HEK293T (cell line): Measurements from ENCODE around the gene IGFL2.

Experiments used
- CTCF ChIA-PET: fragments of 350-600 bp; formaldehyde crosslinking; extraction: SDS; loops from one replicate; lab custom pipeline; 2021; ENCODE audit warnings: antibody characterized with exemption, inconsistent platforms; lab: Yijun Ruan, JAX
- POLR2A ChIA-PET: fragments of 350-600 bp; formaldehyde crosslinking; extraction: SDS; loops from one replicate; lab custom pipeline; 2020; ENCODE audit warnings: antibody characterized with exemption, inconsistent platforms; lab: Yijun Ruan, JAX
- DNase-seq: peaks from one replicate; pipeline ENCODE4 v3.0.0; 2012; ENCODE audit warnings: mixed read lengths; ENCODE audit errors: extremely low spot score
- ARNT ChIP-seq: fragments of 450-650 bp; IDR thresholded peaks from 2 replicates; pipeline ENCODE4 v1.6.1; 2017; ENCODE audit warnings: mild to moderate bottlenecking
- BHLHE40 ChIP-seq: fragments of 450-650 bp; IDR thresholded peaks from 2 replicates; pipeline ENCODE4 v1.6.1; 2016; ENCODE audit warnings: mild to moderate bottlenecking, moderate library complexity, borderline replicate concordance
- CTBP1 ChIP-seq: fragments of 450-650 bp; IDR thresholded peaks from 2 replicates; pipeline ENCODE4 v1.6.1; 2016; ENCODE audit warnings: borderline replicate concordance
- ELF4 ChIP-seq: fragments of 450-650 bp; IDR thresholded peaks from 2 replicates; pipeline ENCODE4 v1.6.1; 2017; ENCODE audit warnings: antibody characterized with exemption
- FOXA1 ChIP-seq: fragments of 450-650 bp; IDR thresholded peaks from 2 replicates; pipeline ENCODE4 v1.6.1; 2016; ENCODE audit warnings: mild to moderate bottlenecking
- FOXK2 ChIP-seq: fragments of 450-650 bp; IDR thresholded peaks from 2 replicates; pipeline ENCODE4 v1.6.1; 2016; ENCODE audit warnings: mild to moderate bottlenecking
- FOXM1 ChIP-seq: fragments of 450-650 bp; IDR thresholded peaks from 2 replicates; pipeline ENCODE4 v1.6.1; 2017; ENCODE audit warnings: mild to moderate bottlenecking, borderline replicate concordance
- HDGF ChIP-seq: fragments of 450-650 bp; IDR thresholded peaks from 2 replicates; pipeline ENCODE4 v1.6.1; 2017; ENCODE audit warnings: antibody characterized with exemption, borderline replicate concordance
- L3MBTL2 ChIP-seq: fragments of 450-650 bp; conservative IDR thresholded peaks from 2 replicates; pipeline ENCODE4 v1.6.1; 2016; ENCODE audit warnings: mild to moderate bottlenecking
- LEF1 ChIP-seq: fragments of 450-650 bp; IDR thresholded peaks from 2 replicates; pipeline ENCODE4 v1.6.1; 2017; ENCODE audit warnings: mild to moderate bottlenecking, borderline replicate concordance
- NFRKB ChIP-seq: fragments of 450-650 bp; IDR thresholded peaks from 2 replicates; pipeline ENCODE4 v1.6.1; 2016; ENCODE audit warnings: mild to moderate bottlenecking, moderate library complexity
- SP1 ChIP-seq: fragments of 450-650 bp; IDR thresholded peaks from 2 replicates; pipeline ENCODE4 v1.6.1; 2017
- SUZ12 ChIP-seq: fragments of 450-650 bp; IDR thresholded peaks from 2 replicates; pipeline ENCODE4 v1.6.1; 2016; ENCODE audit warnings: mild to moderate bottlenecking
- TARDBP ChIP-seq: fragments of 450-650 bp; IDR thresholded peaks from 2 replicates; pipeline ENCODE4 v1.6.1; 2016
- ZNF384 ChIP-seq: fragments of 450-650 bp; IDR thresholded peaks from 2 replicates; pipeline ENCODE4 v1.6.1; 2016
- TF ChIP-seq, protein P1 (sequence below): fragments of 450-650 bp; IDR thresholded peaks from 2 replicates; pipeline ENCODE4 v1.6.1; 2016

IGFL2 gene

DNA sequence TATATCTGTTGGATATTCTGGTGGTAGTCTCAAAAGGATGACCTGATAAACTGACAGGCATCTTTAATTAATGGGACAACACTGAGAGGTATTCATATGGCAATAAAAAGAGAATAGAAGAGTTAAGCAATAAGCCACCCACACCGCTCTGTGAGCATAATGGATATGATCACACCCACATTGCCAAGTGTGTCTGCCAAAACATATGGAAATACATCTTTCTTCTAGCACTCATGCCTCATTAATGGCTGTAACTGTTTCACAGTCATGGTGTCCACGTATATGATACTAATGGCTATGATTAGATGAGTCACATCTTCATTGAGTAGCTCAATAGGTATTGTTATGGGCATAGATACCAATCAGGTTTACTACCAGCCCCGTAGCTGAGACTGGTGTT, 36.7 kb upstream of the IGFL2 start:
- ChIA-PET POLR2A (no interaction called here), CTCF (no interaction called here)
- no peak for DNase-seq
- TF ChIP-seq FOXA1 = no peak
- no peak for TF ChIP-seq LEF1
- TF ChIP-seq FOXM1 = no peak
- TF ChIP-seq ARNT = no peak
- TF ChIP-seq, protein P1, sequence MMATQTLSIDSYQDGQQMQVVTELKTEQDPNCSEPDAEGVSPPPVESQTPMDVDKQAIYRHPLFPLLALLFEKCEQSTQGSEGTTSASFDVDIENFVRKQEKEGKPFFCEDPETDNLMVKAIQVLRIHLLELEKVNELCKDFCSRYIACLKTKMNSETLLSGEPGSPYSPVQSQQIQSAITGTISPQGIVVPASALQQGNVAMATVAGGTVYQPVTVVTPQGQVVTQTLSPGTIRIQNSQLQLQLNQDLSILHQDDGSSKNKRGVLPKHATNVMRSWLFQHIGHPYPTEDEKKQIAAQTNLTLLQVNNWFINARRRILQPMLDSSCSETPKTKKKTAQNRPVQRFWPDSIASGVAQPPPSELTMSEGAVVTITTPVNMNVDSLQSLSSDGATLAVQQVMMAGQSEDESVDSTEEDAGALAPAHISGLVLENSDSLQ = no peak
- TF ChIP-seq HDGF = no peak
- TF ChIP-seq FOXK2 = no peak

DNA sequence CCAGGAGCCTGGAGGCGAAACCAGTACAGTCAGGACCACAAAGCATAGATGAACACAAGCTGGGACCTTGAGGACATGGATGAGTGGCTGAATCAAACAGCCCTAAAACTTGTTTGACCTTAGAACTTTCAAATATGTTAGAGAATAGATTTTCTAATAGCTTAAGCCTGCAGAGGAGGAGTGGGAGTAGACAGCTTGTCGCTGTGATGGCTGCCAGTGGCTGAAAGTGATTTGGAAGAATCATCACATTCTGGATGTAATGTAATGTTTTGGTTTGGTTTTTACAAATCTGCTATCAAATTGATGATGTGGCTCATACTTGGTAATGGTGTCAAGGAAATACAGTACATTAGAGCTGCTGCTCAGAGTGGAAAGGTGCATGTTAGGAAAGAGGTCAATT, 35.5 kb upstream of the IGFL2 start:
- ChIA-PET POLR2A (no interaction called here), CTCF (no interaction called here)
- DNase-seq = no peak
- TF ChIP-seq FOXK2 = no peak
- no peak for TF ChIP-seq ELF4
- TF ChIP-seq ZNF384 = no peak
- TF ChIP-seq BHLHE40 = no peak
- no peak for TF ChIP-seq LEF1
- TF ChIP-seq TARDBP = no peak
- TF ChIP-seq FOXA1 = no peak
- TF ChIP-seq, protein P1 = no peak
- TF ChIP-seq SUZ12 = no peak
- TF ChIP-seq SP1 = no peak
- no peak for TF ChIP-seq CTBP1
- TF ChIP-seq ARNT = no peak
- no peak for TF ChIP-seq NFRKB
- no peak for TF ChIP-seq L3MBTL2
- no peak for TF ChIP-seq FOXM1
- TF ChIP-seq HDGF = no peak

DNA sequence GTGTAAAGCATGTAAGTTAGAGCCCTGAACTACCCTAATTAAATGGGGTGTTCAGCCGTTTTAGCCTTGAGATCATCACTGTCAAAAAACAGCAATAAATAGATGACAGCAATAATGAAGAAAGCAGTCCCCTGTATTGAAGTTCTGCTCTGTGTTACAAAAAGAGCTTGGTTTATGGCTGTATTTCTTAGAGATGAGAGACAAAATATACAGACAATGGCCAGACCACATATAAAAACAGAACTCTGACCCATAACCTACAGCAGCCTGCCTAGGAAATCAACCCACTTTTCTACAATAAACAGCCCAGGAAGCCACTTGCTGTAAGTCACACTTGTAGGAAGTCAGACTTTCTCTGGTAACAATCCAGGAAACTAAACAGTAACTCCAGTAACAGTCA, 34.3 kb upstream of the IGFL2 start:
- ChIA-PET CTCF (no interaction called here), POLR2A (no interaction called here)
- no peak for TF ChIP-seq HDGF
- no peak for DNase-seq

DNA sequence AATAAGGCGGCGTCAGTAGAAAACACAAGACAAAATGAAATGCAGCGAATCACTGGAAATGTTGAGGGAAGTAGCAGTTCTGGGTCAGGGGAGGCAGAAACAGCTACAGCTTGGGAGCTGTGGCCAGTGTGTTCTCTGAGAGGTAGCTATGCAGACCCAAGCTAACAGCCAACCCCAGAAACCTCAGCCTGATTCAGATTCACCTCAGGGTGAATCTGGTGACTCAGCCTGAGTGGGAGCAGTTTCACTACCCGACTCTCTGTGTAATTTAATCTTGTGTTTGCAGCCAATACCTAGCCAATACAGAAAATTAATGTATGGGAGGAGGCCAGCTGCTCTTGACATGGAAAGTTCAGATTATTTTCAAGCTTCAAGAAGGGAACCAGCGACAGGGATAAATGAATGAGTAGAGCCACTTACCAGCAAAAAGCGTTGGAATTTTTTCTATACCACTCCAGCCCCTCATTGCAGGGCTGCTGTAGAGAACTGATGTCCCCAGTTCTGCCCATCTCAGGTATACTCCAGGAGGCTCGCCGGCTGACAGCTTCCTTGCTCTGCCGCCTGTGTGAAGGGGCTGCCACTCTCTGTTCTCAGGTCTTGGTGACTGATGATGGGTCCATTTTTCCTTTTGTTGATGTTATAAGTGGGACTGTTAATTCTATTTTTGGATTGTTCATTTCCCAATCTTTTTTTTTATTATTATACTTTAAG, 32.5 kb upstream of the IGFL2 start:
- no peak for TF ChIP-seq SUZ12
- TF ChIP-seq BHLHE40 = no peak
- TF ChIP-seq, protein P1 = no peak
- TF ChIP-seq LEF1 = no peak
- TF ChIP-seq FOXM1 = no peak
- no peak for TF ChIP-seq ELF4
- no peak for TF ChIP-seq NFRKB
- TF ChIP-seq CTBP1 = no peak
- no peak for TF ChIP-seq TARDBP
- no peak for TF ChIP-seq ZNF384
- no peak for TF ChIP-seq L3MBTL2
- TF ChIP-seq SP1 = no peak
- TF ChIP-seq HDGF = no peak
- ChIA-PET POLR2A (interaction anchor here (0.8 kb wide), 1 partner anchor 502 kb away, joined by 4 read pairs; no protein-coding TSS in a partner anchor), CTCF (no interaction called here)
- DNase-seq = no peak

DNA sequence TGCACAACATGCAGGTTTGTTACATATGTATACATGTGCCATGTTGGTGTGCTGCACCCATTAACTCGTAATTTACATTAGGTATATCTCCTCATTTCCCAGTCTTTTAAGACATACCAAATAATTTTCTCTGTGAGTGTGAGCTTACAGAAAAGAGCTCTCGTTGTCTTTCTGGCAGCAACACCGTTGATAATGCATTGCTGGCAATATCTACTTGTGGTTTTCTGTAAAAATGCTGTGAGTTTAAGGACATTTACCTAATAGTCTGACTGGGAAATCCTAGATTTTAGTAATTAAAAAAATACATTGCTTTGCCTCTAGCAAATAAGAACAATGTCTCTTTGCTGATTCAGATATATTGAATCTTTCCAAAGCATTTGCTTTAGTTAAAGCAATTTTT, 31.9 kb upstream of the IGFL2 start:
- TF ChIP-seq FOXA1 = no peak
- DNase-seq = no peak
- POLR2A ChIA-PET = no interaction called here
- CTCF ChIA-PET = no interaction called here

DNA sequence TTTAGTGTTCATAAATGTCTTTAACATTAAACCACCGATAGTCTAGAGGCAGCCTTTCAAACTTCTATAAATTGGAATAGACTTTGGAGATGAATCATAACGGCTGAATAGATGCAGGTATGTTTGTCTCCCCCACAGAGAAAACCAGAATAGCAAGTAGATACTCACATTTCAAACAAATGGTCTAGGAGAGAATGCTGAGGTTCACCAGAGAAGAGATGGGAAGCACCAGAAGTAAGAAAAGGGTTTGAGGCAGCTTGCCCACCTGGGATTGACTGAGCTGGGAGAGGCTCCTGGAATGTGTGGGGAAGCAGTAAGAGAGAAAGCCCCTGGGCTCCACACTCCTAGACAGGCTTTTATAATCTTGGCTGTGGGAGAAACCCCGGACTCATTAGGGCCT, 29.9 kb upstream of the IGFL2 start:
- CTCF ChIA-PET = no interaction called here
- TF ChIP-seq CTBP1 (no peak), HDGF (no peak), L3MBTL2 (no peak), BHLHE40 (no peak), NFRKB (no peak), FOXA1 (no peak), ZNF384 (no peak), SP1 (no peak), FOXM1 (no peak), SUZ12 (no peak), LEF1 (no peak), ARNT (no peak), ELF4 (no peak), TARDBP (no peak), FOXK2 (no peak)
- TF ChIP-seq, protein P1 = no peak

More for the DNA sequence above, 29.9 kb upstream of the IGFL2 start:
- DNase-seq = no peak
- POLR2A ChIA-PET = no interaction called here
